ENCODE data around the gene MVP. TPM values are rescaled to one million over a fixed set of nuclear protein-coding genes. Genes with fewer than 3 reads are reported as not detected.
"Not testable (repeated sequence)": the region's sequence is repeated elsewhere in the genome, so short reads cannot be mapped to it uniquely, and the experiment has no call there.

Gene MVP
- 2.4 and 4.4 TPM in 2 replicates for total RNA-seq (ENCODE audit: low replicate concordance)

- Histone ChIP-seq H4K20me1 (ENCODE audit: low read depth) (peaks cover 37% of the 10 kb centered on the region), H3F3A (ENCODE audit: low read depth) (peaks cover 54% of the 10 kb centered on the region), H3K9ac (no peak within 1 kb of the TSS), H3K9me3 (ENCODE audit: low read depth) (no peaks in the 10 kb centered on the region), H3K27ac (peak within 1 kb of the TSS; percentile 66), H3K79me2 (ENCODE audit: low read depth) (peaks cover 33% of the 10 kb centered on the region), H2AFZ (replicated peaks) (no peak within 1 kb of the TSS), H3K4me2 (no peak within 1 kb of the TSS), H3K4me1 (peaks cover 13% of the 10 kb centered on the region), H3K36me3 (no peaks in the 10 kb centered on the region), H3K4me3 (no peak within 1 kb of the TSS), H3K27me3 (no peaks in the 10 kb centered on the region)
- peaks cover 14% of the 10 kb centered on the region for H3K36me3 Mint-ChIP-seq
- peak within 1 kb of the TSS; percentile 46 for H3K4me3 Mint-ChIP-seq
- DNase-seq (ENCODE audit: low spot score) = no peak
- TF ChIP-seq EZH2phosphoT487 (IDR thresholded peaks at IDR 0.05) (no peak), EZH2 (IDR thresholded peaks at IDR 0.05) (no peak), CTCF (IDR thresholded peaks at IDR 0.05) (no peak)
- peaks cover 10% of the 10 kb centered on the region for H3K27me3 Mint-ChIP-seq (ENCODE audit: insufficient read depth, low read depth)
- H3K27ac Mint-ChIP-seq = peak within 1 kb of the TSS; percentile 57
- H3K9me3 Mint-ChIP-seq = no peaks in the 10 kb centered on the region
- H3K4me1 Mint-ChIP-seq = peaks cover 47% of the 10 kb centered on the region
These were observed at the start of gene MVP for GRCh38 chr16:29820271-29820701. Gene MVP, plus strand, starts transcription at chr16:29820462. Its CDS starts 10,088 bp downstream, at chr16:29830550.

DNA sequence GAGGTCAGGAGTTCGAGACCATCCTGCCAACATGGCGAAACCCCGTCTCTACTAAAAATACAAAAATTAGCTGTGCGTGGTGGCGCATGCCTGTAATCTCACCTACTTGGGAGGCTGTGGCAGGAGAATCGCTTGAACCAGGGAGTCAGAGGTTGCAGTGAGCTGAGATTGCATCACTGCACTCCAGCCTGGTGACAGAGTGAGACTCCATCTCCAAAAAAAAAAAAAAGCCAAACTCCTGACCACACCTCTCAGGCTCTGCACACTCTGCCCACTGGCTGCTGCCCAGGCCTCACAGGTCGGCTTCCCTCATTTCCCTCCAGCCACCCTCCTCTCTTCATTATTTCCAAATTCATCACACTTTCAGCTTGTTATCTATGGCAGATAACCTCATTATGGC, 47.9 kb upstream of the MVP start:
- not testable (repeated sequence) for H3K4me2 ChIP-seq; H3F3A ChIP-seq (ENCODE audit: low read depth); H3K4me3 ChIP-seq; H3K36me3 ChIP-seq; H4K20me1 ChIP-seq (ENCODE audit: low read depth); H3K79me2 ChIP-seq (ENCODE audit: low read depth); H3K27me3 Mint-ChIP-seq (ENCODE audit: insufficient read depth, low read depth); H3K4me3 Mint-ChIP-seq; H3K27ac ChIP-seq; H3K4me1 ChIP-seq; DNase-seq (ENCODE audit: low spot score); H3K27ac Mint-ChIP-seq; H3K4me1 Mint-ChIP-seq; H3K36me3 Mint-ChIP-seq; H2AFZ ChIP-seq (replicated peaks); H3K27me3 ChIP-seq; H3K9me3 ChIP-seq (ENCODE audit: low read depth); H3K9ac ChIP-seq; H3K9me3 Mint-ChIP-seq

DNA sequence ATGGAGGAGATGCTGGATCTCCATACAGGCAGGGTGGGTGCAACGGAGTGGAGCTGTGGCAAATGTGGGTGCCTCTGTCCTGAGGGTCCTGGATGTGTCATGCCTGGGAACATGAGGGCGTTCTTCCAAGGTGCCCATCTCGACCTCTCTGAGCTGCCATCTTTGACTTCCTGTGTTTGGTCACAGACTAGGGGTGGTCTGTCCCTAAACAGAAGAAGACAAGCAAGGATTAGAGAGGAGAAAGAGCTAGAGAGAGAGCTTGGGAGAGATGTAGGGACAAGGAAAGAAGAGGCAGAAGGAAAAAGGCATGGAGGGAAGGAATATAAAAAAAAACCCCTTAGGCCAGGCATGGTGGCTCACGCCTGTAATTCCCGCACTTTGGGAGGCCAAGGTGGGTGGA, 45.5 kb upstream of the MVP start:
- Mint-ChIP-seq H3K36me3 (no peaks in the 10 kb centered on the region), H3K9me3 (no peaks in the 10 kb centered on the region), H3K27me3 (ENCODE audit: insufficient read depth, low read depth) (peaks cover 11% of the 10 kb centered on the region), H3K27ac (no peak overlapping the region), H3K4me3 (no peak overlapping the region), H3K4me1 (peaks cover 10% of the 10 kb centered on the region)
- Histone ChIP-seq H3K36me3 (no peaks in the 10 kb centered on the region), H3F3A (ENCODE audit: low read depth) (no peaks in the 10 kb centered on the region), H3K27me3 (peaks cover 8% of the 10 kb centered on the region), H3K79me2 (ENCODE audit: low read depth) (no peaks in the 10 kb centered on the region), H2AFZ (replicated peaks) (no peak overlapping the region), H3K4me2 (no peak overlapping the region), H3K4me3 (no peak overlapping the region), H3K27ac (no peak overlapping the region), H3K9ac (no peak overlapping the region), H4K20me1 (ENCODE audit: low read depth) (no peaks in the 10 kb centered on the region), H3K4me1 (no peaks in the 10 kb centered on the region), H3K9me3 (ENCODE audit: low read depth) (no peaks in the 10 kb centered on the region)
- no peak for DNase-seq (ENCODE audit: low spot score)
- TF ChIP-seq CTCF (IDR thresholded peaks at IDR 0.05) = no peak
- no peak for TF ChIP-seq EZH2 (IDR thresholded peaks at IDR 0.05)
- TF ChIP-seq EZH2phosphoT487 (IDR thresholded peaks at IDR 0.05) = no peak

GRCh38 chr16:29775742-29776408, 44.4 kb upstream of the MVP start:
- Histone ChIP-seq H3K4me2 (no peak overlapping the region), H3K4me1 (no peaks in the 10 kb centered on the region), H3K27me3 (peaks cover 8% of the 10 kb centered on the region), H4K20me1 (ENCODE audit: low read depth) (no peaks in the 10 kb centered on the region), H2AFZ (replicated peaks) (no peak overlapping the region), H3K9ac (no peak overlapping the region), H3K36me3 (no peaks in the 10 kb centered on the region), H3F3A (ENCODE audit: low read depth) (no peaks in the 10 kb centered on the region), H3K9me3 (ENCODE audit: low read depth) (no peaks in the 10 kb centered on the region), H3K4me3 (no peak overlapping the region), H3K79me2 (ENCODE audit: low read depth) (no peaks in the 10 kb centered on the region), H3K27ac (no peak overlapping the region)
- no peak for TF ChIP-seq CTCF (IDR thresholded peaks at IDR 0.05)
- TF ChIP-seq EZH2phosphoT487 (IDR thresholded peaks at IDR 0.05) = no peak
- no peak for TF ChIP-seq EZH2 (IDR thresholded peaks at IDR 0.05)
- Mint-ChIP-seq H3K27me3 (ENCODE audit: insufficient read depth, low read depth) (peaks cover 8% of the 10 kb centered on the region), H3K4me1 (peaks cover 10% of the 10 kb centered on the region), H3K9me3 (no peaks in the 10 kb centered on the region), H3K27ac (peak overlapping the region; percentile 1), H3K36me3 (no peaks in the 10 kb centered on the region), H3K4me3 (no peak overlapping the region)
- DNase-seq (ENCODE audit: low spot score) = no peak
